GM23248 (cell line): ENCODE data around the gene DYNC2H1. TPM values are rescaled to one million over a fixed set of nuclear protein-coding genes. Genes with fewer than 3 reads are reported as not detected.
A peak's percentile ranks its signal among the peaks of the same experiment; 100 is the strongest.

Experiments
- DNase-seq: peaks from one replicate; pipeline ENCODE4 v3.0.0-alpha.2; 2015
- H2AFZ ChIP-seq: fragments of 200-600 bp; sonication (generic); 2 replicates; pipeline ENCODE4 v1.6.1; 2016; ENCODE audit warnings: antibody characterized with exemption
- H3F3A ChIP-seq: fragments of 200-600 bp; sonication (generic); 2 replicates; pipeline ENCODE4 v1.6.1; 2016; ENCODE audit warnings: mild to moderate bottlenecking, antibody characterized with exemption, mixed run types; ENCODE audit not compliant: insufficient read depth
- H3K27ac ChIP-seq: fragments of 200-600 bp; sonication (generic); 2 replicates; pipeline ENCODE4 v1.5.1; 2016; ENCODE audit warnings: mild to moderate bottlenecking
- H3K27me3 ChIP-seq: fragments of 200-600 bp; sonication (generic); replicated peaks from 2 replicates; pipeline ENCODE4 v1.6.1; 2016; ENCODE audit warnings: mild to moderate bottlenecking; ENCODE audit not compliant: insufficient read depth
- H3K36me3 ChIP-seq: fragments of 200-600 bp; sonication (generic); 2 replicates; pipeline ENCODE4 v1.6.1; 2016; ENCODE audit warnings: low read depth, mild to moderate bottlenecking
- H3K4me1 ChIP-seq: fragments of 200-600 bp; sonication (generic); 2 replicates; pipeline ENCODE4 v1.6.1; 2016; ENCODE audit warnings: mild to moderate bottlenecking; ENCODE audit not compliant: insufficient read depth
- H3K4me2 ChIP-seq: fragments of 200-600 bp; sonication (generic); one replicate; pipeline ENCODE4 v1.6.1; 2016; ENCODE audit warnings: mild to moderate bottlenecking; ENCODE audit not compliant: unreplicated experiment
- H3K4me3 ChIP-seq: fragments of 200-600 bp; sonication (generic); 2 replicates; pipeline ENCODE4 v1.5.1; 2016; ENCODE audit warnings: mild to moderate bottlenecking
- H3K79me2 ChIP-seq: fragments of 200-600 bp; sonication (generic); 2 replicates; pipeline ENCODE4 v1.6.1; 2016; ENCODE audit warnings: mild to moderate bottlenecking; ENCODE audit not compliant: insufficient read depth
- H3K9ac ChIP-seq: fragments of 200-600 bp; sonication (generic); 2 replicates; pipeline ENCODE4 v1.6.1; 2016; ENCODE audit warnings: mild to moderate bottlenecking
- H3K9me2 ChIP-seq: fragments of 200-600 bp; sonication (generic); 2 replicates; pipeline ENCODE4 v1.6.1; 2016; ENCODE audit warnings: mixed run types, mild to moderate bottlenecking, moderate library complexity; ENCODE audit not compliant: insufficient read depth
- H3K9me3 ChIP-seq: fragments of 200-600 bp; sonication (generic); one replicate; pipeline ENCODE4 v1.6.1; 2017; ENCODE audit warnings: low read depth
- H4K20me1 ChIP-seq: fragments of 200-600 bp; sonication (generic); 2 replicates; pipeline ENCODE4 v1.6.0; 2016; ENCODE audit not compliant: insufficient read depth
- EZH2 ChIP-seq: fragments of 200-600 bp; sonication (generic); IDR thresholded peaks from 2 replicates; pipeline ENCODE4 v1.6.1; 2018; ENCODE audit warnings: antibody characterized with exemption, mild to moderate bottlenecking; ENCODE audit not compliant: insufficient read depth, poor library complexity, severe bottlenecking
- EZH2phosphoT487 ChIP-seq: fragments of 200-600 bp; sonication (generic); IDR thresholded peaks from 2 replicates; pipeline ENCODE4 v1.6.1; 2018; ENCODE audit warnings: antibody characterized with exemption, moderate library complexity, mild to moderate bottlenecking, low read depth; ENCODE audit not compliant: insufficient read depth
- WGBS, 2 experiments: methylation state at CpG; one replicate each; pipeline ENCODE4 v1.1.6; 2015 to 2017; ENCODE audit warnings: low lambda C conversion rate in 2 of 2, low coverage in 1 of 2; ENCODE audit errors: missing lambda C conversion rate in 2 of 2; 5-methylcytosine and 5-hydroxymethylcytosine counted together
- in situ Hi-C: fragments of 300-500 bp; cut with MboI; formaldehyde crosslinking; loops from 2 replicates; pipeline ENCODE4 v1.15.0; 2020
- polyA plus RNA-seq: library from polyadenylated mRNA; unstranded; fragments of >200 nt; fragmentation: Nextera tagmentation; extraction: Ambion mirVana; gene quantifications from 2 replicates; pipeline ENCODE4 v1.2.1, GENCODE V29; 2016
- total RNA-seq: library from RNA; depleted of rRNA; stranded (reverse); fragments of >200 nt; shearing (Covaris generic); gene quantifications from 2 replicates; pipeline ENCODE4 v1.2.3, GENCODE V29; 2014

DYNC2H1 gene
- total and polyA plus RNA-seq, 2 experiments from 2014 or later: 9.3 to 27.0 TPM

- H3K9ac ChIP-seq: no peak overlapping the region
- H3K27ac ChIP-seq: peak overlapping the region; percentile 31
- no peak overlapping the region for H3K4me3 ChIP-seq
- no peak for TF ChIP-seq EZH2phosphoT487
- no peak for TF ChIP-seq EZH2
- peaks cover 93% of the 10 kb centered on the region for H3K79me2 ChIP-seq
- H3K9me2 ChIP-seq: no peaks in the 10 kb centered on the region
- peak; percentile 59 for DNase-seq
- 2 to 4% methylated on average over 1 of the region's 1 CpG for WGBS, 2 experiments
- no peaks in the 10 kb centered on the region for H3K9me3 ChIP-seq
- peaks cover 14% of the 10 kb centered on the region for H3K4me1 ChIP-seq
- no peaks in the 10 kb centered on the region for H4K20me1 ChIP-seq
- no peak overlapping the region for H3K4me2 ChIP-seq
- in situ Hi-C loops: no loop called here
- H3K27me3 ChIP-seq: no peaks in the 10 kb centered on the region
- H3K36me3 ChIP-seq: peaks cover 56% of the 10 kb centered on the region
- peaks cover 14% of the 10 kb centered on the region; the same call in 1 of the 2 replicates for H3F3A ChIP-seq
- no peak overlapping the region for H2AFZ ChIP-seq
Measured at GRCh38 chr11:103079833-103080232, 29.4 kb upstream of the DYNC2H1 start.

GRCh38 chr11:103085758-103086365 is 23.4 kb upstream of the DYNC2H1 start:
- no peak overlapping the region; the same call in 1 of the 2 replicates for H3K9ac ChIP-seq
- TF ChIP-seq EZH2 (no peak), EZH2phosphoT487 (no peak)

GRCh38 chr11:103086461-103086860 is 22.8 kb upstream of the DYNC2H1 start:
- peak; percentile 48 for DNase-seq
- peaks cover 25% of the 10 kb centered on the region for H3K36me3 ChIP-seq
- no peaks in the 10 kb centered on the region; the same call in 1 of the 2 replicates for H4K20me1 ChIP-seq
- peak overlapping the region; percentile 54 for H3K27ac ChIP-seq
- no peaks in the 10 kb centered on the region for H3K9me2 ChIP-seq
- no peaks in the 10 kb centered on the region for H3K27me3 ChIP-seq
- in situ Hi-C loops: no loop called here
- no peaks in the 10 kb centered on the region for H3F3A ChIP-seq
- H2AFZ ChIP-seq: no peak overlapping the region
- H3K4me1 ChIP-seq: peaks cover 40% of the 10 kb centered on the region
- H3K4me3 ChIP-seq: no peak overlapping the region
- no peaks in the 10 kb centered on the region for H3K9me3 ChIP-seq
- no peak overlapping the region; the same call in 1 of the 2 replicates for H3K9ac ChIP-seq
- H3K79me2 ChIP-seq: peaks cover 100% of the 10 kb centered on the region
- no peak overlapping the region for H3K4me2 ChIP-seq
- no peak for TF ChIP-seq EZH2phosphoT487
- no peak for TF ChIP-seq EZH2

More at GRCh38 chr11:103085758-103086365, 23.4 kb upstream of the DYNC2H1 start:
- Histone ChIP-seq H3K4me2 (no peak overlapping the region), H3F3A (0 out of 2 replicates have a peak, but pooled peaks cover under 1% of the 10 kb centered on the region), H3K79me2 (peaks cover 100% of the 10 kb centered on the region), H3K9me2 (no peaks in the 10 kb centered on the region), H3K4me1 (peaks cover 40% of the 10 kb centered on the region), H3K36me3 (peaks cover 28% of the 10 kb centered on the region), H3K9me3 (no peaks in the 10 kb centered on the region), H3K27ac (peak overlapping the region; percentile 54), H3K27me3 (no peaks in the 10 kb centered on the region), H4K20me1 (no peaks in the 10 kb centered on the region; the same call in 1 of the 2 replicates), H2AFZ (no peak overlapping the region), H3K4me3 (no peak overlapping the region)
- in situ Hi-C loops: no loop called here
- peak; percentile 50 for DNase-seq
- WGBS, 2 experiments: 67 to 79% methylated on average over 1 of the region's 1 CpG

- DNase-seq: peak; percentile 83
- TF ChIP-seq EZH2phosphoT487: no peak
- no peak for TF ChIP-seq EZH2
Measured at GRCh38 chr11:103091064-103091800, 18.0 kb upstream of the DYNC2H1 start.

More at GRCh38 chr11:103091064-103091800, 18.0 kb upstream of the DYNC2H1 start:
- Histone ChIP-seq H3K4me1 (peaks cover 38% of the 10 kb centered on the region), H3K9me2 (no peaks in the 10 kb centered on the region), H3K9me3 (no peaks in the 10 kb centered on the region), H4K20me1 (no peaks in the 10 kb centered on the region; the same call in 1 of the 2 replicates), H3K79me2 (peaks cover 57% of the 10 kb centered on the region), H3K27me3 (no peaks in the 10 kb centered on the region), H3K4me2 (peak overlapping the region; percentile 99), H3K36me3 (peaks cover 7% of the 10 kb centered on the region; the same call in 1 of the 2 replicates), H3K9ac (peak overlapping the region; percentile 99), H2AFZ (peak overlapping the region; percentile 94), H3K27ac (peak overlapping the region; percentile 89), H3F3A (peaks cover 4% of the 10 kb centered on the region; the same call in 1 of the 2 replicates), H3K4me3 (peak overlapping the region; percentile 96)
- in situ Hi-C loops: no loop called here
- WGBS, 2 experiments: 1% methylated on average over 22 to 26 of the region's 26 CpGs
